H54 (cell line): ENCODE results near the gene ERFL.
A peak's percentile ranks its signal among the peaks of the same experiment; 100 is the strongest.

Experiments
- DNase-seq: peaks from one replicate; pipeline ENCODE4 v3.0.0; 2011; ENCODE audit warnings: low spot score, mixed read lengths; ENCODE audit not compliant: insufficient read length
- FAIRE-seq: peaks from 3 replicates; lab custom pipeline; 2011; peaks lifted over from hg19 to GRCh38; lab: Jason Lieb, UNC
- POLR2A ChIP-seq: IDR thresholded peaks from 2 replicates; pipeline ENCODE4 v1.6.1; 2011; ENCODE audit warnings: low read depth, mild to moderate bottlenecking, low read length

The ERFL gene

DNA sequence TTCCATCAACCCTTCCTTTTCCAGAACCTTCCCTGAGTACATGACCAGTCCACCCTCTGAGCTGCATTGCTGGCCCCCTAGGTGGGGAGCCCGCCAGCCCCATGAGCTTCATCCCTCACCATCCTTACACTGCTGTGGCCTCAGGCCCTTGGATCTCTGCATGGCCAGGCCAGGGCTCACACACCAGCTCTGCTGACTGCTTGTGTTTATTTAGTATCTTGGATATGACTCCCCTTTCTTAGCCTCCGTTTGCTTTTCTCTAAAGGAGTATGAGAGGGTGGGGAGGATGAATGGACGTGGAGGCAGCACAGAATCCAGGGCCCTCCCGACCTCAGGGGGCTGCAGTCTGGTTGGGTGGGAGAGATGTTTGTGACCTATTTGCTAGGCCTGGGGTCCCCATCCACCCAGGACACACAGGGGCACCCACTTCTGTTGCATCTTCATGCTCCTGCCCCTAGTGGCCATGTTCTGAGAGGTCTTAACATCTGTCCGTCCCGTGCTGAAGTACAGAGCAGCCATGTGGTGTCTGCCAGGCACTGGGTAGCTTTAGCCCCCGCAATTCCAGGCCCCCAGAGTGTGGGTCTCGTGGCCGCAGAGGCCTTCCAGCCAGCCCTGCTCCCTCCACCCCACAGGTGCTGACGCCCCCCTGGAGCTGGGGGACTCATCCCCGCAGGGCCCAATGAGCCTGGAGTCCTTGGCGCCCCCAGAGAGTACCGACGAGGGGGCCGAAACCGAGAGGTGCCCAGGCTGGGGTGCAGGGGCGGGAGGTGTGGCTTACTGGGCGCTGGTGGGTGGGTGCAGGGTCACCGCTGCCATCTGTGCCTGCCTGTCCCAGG lies 32.3 kb downstream of the ERFL start:
- FAIRE-seq, result no peak
- no peak for TF ChIP-seq POLR2A
- DNase-seq, result no peak

DNA sequence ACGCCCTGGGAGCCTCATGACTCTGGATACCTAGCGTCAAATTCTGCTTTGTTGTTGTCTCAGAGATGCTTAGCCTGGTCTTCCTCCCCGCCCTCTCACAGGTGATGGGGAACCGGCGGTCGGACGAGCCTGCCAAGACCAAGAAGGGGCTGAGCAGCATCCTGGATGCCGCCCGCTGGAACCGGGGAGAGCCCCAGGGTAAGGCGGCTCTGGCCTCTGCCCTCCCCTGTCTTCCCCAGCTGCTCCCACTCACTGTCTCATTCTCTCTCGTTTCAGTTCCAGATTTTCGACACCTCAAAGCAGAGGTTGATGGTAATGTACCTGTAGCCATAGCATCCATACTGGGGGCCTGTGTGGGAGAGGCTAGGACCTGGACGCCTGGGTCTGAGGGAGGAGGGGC lies 33.9 kb downstream of the ERFL start:
- DNase-seq (no peak), FAIRE-seq (no peak)
- no peak for TF ChIP-seq POLR2A

DNA sequence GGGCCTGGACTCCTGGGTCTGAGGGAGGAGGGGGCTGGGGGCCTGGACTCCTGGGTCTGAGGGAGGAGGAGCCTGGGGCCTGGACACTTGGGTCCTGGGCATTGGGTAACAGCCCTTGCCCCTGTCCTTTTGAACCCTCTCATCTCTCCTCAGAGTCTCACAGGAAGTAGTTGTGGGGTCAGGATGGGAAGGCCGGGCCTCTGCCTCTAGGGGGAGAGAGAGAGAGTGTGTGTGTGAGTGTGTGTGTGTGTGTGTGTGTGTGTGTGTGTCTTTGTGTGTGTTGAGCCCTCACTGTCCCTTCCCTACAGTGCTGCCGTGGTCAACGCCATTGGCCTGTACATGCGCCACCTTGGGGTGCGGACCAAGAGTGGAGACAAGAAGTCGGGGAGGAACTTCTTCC lies 34.4 kb downstream of the ERFL start:
- no peak for DNase-seq
- no peak for FAIRE-seq
- no peak for TF ChIP-seq POLR2A

DNA sequence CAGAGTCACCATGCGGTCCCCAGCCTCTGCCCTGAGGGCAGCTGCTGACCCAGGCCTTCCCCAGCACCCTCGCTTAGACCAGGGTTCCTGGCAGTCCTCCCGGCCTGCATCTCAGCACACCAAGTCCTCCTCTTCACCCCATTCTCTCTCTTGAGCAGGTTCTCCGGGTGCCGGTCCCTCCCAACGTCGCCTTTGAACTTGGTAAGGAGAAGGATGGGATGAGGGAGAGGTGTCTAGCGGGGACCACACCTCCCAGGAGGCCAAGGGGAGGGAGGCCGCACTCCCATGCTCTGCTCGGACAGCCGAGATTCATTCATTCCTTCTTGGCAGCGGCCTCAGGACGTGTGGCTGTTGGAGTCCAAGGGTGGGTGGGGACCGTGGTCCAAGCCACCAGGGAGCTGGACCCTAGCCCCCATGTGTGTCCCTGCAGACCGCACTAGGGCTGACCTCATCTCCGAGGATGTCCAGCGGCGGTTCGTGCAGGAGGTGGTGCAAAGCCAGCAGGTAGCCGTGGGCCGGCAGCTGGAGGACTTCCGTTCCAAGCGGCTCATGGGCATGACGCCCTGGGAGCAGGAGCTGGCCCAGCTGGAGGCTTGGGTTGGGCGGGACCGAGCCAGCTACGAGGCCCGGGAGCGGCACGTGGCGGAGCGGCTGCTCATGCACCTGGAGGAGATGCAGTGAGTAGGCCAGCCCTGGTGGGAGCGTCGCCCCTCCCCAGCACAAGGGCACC lies 35.9 kb downstream of the ERFL start:
- FAIRE-seq (no peak), DNase-seq (no peak)
- TF ChIP-seq POLR2A, result no peak

DNA sequence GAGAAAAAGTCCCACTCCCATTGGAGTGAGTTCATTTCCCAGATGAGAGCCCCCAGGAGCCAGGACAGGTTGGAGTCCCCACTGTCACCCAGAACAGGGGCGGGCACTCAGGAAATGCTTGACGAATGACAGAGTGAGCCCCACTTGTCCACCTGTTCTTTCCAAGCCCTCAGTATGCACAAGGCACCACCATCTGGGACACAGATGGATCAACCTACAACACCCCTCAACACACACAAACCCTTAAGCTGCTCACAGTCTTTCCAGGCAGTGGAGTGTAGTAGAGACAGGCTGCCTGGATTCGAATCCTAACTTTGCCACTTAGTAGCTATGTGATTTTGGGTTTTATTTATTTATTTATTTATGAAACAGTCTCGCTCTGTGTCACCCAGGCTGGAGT lies 37.3 kb downstream of the ERFL start:
- FAIRE-seq, result no peak
- no peak for TF ChIP-seq POLR2A
- no peak for DNase-seq

DNA sequence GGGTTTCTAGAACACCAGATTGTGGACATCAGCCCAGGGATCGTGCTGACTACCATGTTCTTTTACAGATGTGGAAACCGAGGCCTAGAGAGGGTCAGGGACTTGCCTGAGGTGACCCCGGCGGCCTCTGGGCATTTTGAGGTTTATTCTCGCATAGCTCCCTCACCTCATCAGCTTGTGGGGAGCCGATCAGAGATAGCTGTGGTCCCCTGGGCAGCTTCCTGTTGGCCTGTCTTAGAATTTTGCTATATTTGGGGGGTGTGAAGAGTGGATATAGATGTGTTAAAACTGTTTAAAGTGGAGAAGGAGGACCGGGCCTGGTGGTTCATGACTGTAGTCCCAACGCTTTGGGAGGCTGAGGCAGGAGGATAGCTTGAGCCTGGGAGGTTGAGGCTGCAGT lies 38.4 kb downstream of the ERFL start:
- no peak for TF ChIP-seq POLR2A
- DNase-seq, result no peak
- no peak for FAIRE-seq

DNA sequence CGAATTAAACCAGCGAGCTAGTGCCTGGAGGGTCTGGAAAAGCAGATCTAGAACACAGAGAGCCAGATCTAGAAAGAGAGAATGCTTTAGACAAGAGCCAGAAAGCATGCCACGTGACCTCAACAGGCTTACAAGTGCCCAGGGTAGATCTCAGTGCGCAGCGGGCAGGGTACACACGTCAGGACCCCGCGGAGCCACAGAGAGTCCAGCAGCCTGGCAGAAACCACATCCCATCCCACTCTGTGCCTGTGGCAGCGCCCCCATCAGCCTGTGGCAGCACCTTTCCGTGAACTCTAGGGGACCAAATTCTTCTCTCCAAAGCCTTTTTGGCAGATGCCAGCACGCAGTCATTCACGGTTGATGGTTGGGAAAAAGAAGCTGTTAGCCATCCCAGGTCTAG lies 39.3 kb downstream of the ERFL start:
- no peak for FAIRE-seq
- no peak for DNase-seq
- no peak for TF ChIP-seq POLR2A

DNA sequence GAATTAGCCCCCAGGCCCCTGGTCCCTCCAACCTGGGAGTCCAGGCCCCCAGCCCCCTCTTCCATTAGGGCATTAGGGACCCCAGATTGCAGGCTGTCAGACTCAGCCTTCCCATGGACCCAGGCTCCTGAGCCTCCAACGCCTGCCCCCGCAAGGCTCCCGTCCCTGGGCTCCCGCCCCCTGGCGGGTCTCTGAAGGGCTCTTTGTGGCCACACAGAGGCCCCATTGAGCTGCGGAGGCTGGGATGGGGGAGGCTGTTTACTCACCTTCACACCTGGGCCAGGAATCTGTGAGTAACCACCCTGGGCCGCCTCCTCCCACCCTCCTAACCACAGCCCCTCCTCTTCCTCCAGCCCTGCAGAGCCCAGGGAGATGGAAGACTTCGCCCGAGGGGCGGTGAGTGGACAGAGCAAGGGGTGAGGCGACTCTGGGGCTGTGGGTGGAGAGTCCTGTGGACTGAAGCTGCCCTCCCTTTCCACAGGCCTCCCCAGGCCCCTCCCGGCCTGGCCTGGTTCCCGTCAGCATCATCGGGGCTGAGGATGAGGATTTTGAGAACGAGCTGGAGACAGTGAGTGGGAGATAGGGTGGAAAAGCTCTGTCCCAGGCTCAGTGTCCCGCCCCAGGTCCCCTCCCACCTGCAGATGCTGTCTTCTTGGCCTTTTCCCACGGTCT lies 40.4 kb downstream of the ERFL start:
- no peak for FAIRE-seq
- peak; percentile 97 for DNase-seq
- no peak for TF ChIP-seq POLR2A

DNA sequence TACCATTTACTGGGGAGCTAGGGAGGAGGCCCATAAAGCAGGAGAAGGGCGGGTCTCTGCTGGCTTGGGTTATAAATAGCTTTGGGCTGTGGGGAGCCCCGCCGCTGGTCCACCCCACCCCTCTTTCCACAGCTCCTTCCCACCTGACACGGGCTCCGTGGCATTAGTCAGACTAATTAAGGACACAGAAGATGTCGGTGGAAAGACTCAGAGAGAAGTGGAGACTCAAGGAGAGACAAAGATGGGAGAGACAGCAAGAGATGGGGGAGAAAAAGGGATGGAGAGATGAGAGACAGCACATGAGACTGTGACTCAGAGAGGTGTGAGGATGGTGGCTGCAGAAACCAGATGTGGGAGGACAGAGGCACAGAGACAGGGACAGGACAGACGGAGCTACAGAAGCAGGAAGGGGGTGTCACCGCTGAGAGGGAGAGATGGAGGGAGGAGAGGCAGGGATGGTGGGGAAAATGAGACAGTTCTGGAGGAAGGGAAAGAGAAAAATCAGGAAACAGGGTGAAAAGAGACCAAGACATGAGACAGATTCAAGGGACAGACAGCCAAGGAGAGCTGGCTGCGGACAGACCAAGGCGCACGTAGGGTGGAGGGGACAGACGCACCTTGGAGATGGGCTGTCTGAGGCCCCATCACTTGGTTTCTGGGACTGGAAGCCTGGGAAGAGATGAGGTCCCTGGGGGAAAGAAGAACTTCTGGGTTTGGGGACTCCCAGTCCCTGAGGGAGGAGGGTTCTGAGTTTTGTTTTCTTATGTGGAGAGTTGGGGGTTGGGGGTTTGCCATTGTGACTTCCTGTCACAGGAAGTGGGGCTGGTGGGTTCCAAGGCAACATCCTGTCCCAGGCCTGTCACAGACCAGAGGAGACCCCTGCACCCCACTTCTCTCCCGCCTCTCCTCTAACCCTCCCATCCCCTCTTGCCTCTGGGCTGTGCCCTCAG lies 41.2 kb downstream of the ERFL start:
- no peak for FAIRE-seq
- no peak for DNase-seq
- no peak for TF ChIP-seq POLR2A

DNA sequence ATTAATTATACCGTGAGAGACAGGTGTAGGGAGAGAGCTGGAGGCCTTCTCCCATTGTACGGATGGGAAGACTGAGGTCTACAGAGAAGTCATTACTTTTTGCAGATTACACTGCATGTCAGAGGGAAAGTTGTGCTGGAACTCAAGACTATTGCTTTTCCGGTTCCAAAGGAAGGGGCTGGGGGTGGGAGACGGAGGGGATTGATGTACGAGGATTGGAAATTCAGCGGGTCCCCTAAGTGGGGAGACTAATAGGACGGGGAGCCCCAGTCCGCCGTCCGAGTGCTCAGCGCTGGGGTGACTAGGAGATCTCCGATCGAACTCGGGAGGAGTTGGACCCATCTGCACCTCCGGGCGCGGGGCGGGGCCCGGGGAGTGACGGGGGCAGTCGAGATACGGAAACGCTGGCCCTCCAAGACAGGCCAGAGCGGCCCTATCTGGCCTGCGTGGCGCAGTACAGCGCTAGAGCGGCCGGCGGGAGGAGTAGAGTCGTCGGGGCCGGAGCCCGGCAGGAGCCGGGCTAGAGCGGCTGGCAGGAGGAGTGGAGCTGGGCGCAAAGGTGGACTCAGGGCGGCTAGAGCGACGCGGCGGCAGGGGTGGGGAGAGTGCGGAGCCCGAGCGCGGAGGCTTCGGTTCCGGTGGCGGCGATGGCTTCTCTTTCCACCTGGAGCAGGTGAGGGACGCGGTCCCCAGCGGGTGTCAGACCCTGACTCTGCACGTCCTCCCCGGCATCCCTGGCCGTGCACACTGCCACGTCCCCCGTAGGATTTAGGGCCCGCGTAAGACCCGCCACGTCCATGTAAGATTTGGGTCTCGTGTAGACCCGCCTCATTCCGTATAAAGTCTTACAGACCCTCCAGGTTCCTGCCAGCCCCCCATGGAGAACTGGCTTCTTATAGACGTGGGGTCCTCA lies 44.2 kb downstream of the ERFL start:
- DNase-seq, result peak; percentile 97

DNA sequence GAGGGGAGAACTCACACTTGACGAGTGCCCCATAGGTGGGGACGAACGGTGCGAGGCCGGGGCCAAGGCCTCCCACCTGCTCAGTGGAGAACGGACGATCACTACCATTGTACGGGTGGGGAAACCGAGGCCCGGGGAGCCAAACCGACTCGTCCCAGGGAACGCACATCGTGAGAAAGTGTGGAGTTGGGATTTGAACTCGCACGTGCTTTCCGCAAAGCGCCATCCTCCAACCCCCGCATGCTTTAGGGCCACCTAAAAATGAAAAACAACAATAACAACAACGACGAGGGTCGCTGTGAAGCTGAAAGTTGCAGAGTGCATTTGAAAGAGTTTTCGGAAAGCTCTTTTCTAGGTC lies 44.8 kb downstream of the ERFL start:
- no peak for FAIRE-seq
- TF ChIP-seq POLR2A, result no peak
- no peak for DNase-seq

More for the DNA sequence above, 44.2 kb downstream of the ERFL start:
- FAIRE-seq, result no peak
- TF ChIP-seq POLR2A, result peak; percentile 70
